Uterus (tissue), 2 donors: Measurements from ENCODE around the gene LEKR1.

ENCODE experiments used
- POLR2A ChIP-seq, 2 donors: fragments of 450-650 bp; IDR thresholded peaks; one replicate each; pipeline ENCODE4 v1.6.1; 2016; ENCODE audit warnings: antibody characterized with exemption in 2 of 2, mild to moderate bottlenecking in 1 of 2, moderate library complexity in 1 of 2
- TF ChIP-seq, protein P1 (sequence below), 4 experiments: fragments of 200-600 bp in 2 of 4; fragments of 450-650 bp in 2 of 4; sonication (generic) in 2 of 4; IDR thresholded peaks; one replicate each; pipeline ENCODE4 v1.5.1; 2016 to 2019; ENCODE audit warnings: antibody characterized with exemption in 4 of 4, mild to moderate bottlenecking in 2 of 4, moderate library complexity in 1 of 4

DNA sequence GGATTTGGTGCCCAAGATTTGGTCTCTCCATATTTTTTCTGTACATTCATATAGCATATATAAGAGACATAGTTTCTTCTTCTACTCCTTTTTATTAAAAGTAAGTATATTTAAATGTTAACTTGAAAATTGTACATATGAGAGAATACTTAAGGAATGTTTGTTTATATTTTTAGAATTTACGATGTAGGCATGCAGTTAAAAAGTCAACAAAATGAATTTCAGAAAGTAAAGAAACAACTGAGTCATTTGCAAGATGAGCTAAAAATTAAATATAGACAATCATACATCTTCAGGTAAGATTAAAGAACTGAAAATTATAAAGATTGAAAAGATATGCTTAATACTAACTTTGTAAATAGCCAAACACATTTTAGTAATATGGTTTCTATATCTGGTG is 94.2 kb downstream of the LEKR1 start:
- TF ChIP-seq, protein P1, sequence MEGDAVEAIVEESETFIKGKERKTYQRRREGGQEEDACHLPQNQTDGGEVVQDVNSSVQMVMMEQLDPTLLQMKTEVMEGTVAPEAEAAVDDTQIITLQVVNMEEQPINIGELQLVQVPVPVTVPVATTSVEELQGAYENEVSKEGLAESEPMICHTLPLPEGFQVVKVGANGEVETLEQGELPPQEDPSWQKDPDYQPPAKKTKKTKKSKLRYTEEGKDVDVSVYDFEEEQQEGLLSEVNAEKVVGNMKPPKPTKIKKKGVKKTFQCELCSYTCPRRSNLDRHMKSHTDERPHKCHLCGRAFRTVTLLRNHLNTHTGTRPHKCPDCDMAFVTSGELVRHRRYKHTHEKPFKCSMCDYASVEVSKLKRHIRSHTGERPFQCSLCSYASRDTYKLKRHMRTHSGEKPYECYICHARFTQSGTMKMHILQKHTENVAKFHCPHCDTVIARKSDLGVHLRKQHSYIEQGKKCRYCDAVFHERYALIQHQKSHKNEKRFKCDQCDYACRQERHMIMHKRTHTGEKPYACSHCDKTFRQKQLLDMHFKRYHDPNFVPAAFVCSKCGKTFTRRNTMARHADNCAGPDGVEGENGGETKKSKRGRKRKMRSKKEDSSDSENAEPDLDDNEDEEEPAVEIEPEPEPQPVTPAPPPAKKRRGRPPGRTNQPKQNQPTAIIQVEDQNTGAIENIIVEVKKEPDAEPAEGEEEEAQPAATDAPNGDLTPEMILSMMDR (IDR thresholded peaks at IDR 0.05) = no peak
- TF ChIP-seq POLR2A (IDR thresholded peaks at IDR 0.05) = no peak
